GM18526 (cell line): ENCODE data around the gene SBF2.

Experiments
- POLR2A ChIP-seq: IDR thresholded peaks from 3 replicates; pipeline ENCODE4 v1.6.1; 2011; ENCODE audit not compliant: insufficient read length; ENCODE audit errors: extremely low read depth

SBF2 gene

GRCh38 chr11:9808943-9809342, 485.1 kb downstream of the SBF2 start:
- no peak for TF ChIP-seq POLR2A

GRCh38 chr11:9806946-9807687, 486.9 kb downstream of the SBF2 start:
- no peak for TF ChIP-seq POLR2A

DNA sequence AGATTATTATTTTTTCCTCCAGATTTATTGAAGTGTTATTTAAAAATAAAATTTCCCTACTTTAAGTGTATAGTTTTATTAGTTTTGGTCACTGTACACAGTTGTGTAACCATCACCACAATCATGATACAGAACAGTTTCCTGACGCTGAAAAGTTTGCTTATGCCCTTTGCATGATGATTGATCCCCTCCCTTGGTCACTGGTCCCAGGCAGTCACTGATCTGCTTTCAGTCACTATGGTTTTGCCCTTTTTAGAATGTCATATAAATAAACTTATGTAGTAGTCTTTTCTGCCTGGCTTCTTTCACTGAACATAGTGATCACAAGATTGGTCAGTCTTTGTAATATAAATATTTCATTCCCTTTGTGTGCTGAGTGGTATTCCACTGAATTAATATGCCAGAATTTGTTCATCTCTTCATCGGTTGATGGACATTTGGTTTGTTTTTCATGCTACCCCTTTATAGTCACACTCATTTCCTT, 489.6 kb downstream of the SBF2 start:
- TF ChIP-seq POLR2A, result no peak

- no peak for TF ChIP-seq POLR2A
Measured at GRCh38 chr11:9803685-9804418, 490.2 kb downstream of the SBF2 start.

GRCh38 chr11:9802291-9802861, 491.6 kb downstream of the SBF2 start:
- TF ChIP-seq POLR2A, result no peak

GRCh38 chr11:9799886-9800285, 494.1 kb downstream of the SBF2 start:
- no peak for TF ChIP-seq POLR2A

DNA sequence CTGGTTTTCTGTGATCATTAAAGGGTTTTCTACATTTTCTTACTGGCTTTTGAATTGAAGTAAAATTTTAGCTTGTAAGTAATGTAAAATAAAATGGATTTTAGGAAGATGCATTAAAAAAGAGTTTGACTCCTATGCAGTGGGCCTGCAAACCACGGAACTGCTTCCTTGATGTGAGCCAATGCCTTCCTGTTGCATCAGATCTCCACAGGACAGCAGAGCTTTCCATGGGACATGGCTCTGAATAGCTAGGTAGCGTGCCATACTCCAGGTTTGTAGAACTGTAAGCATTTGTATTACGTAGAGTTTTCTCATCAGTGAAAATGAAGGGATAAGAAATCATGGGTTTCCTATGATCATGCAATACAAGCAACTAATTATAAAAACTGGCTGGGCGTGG, 496.7 kb downstream of the SBF2 start:
- TF ChIP-seq POLR2A, result no peak

DNA sequence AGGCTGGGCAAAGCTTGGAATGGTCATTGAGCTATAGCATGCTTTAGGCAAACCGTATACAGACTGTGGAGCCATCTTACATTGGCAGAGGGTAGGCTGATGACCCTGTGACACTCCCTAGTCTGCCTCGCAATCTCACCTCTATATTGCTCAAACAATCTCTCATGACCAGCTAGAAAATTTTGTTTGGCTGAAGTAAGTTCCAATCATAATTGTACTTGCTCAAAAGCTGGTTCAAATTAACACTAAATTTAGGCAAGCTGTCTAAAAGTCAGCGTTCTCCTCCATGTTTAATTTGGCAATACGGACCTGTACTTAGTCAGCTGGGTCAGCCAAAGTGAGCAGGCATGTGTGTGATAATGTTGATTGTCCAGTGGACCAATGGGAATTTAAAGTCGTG, 497.2 kb downstream of the SBF2 start:
- no peak for TF ChIP-seq POLR2A

DNA sequence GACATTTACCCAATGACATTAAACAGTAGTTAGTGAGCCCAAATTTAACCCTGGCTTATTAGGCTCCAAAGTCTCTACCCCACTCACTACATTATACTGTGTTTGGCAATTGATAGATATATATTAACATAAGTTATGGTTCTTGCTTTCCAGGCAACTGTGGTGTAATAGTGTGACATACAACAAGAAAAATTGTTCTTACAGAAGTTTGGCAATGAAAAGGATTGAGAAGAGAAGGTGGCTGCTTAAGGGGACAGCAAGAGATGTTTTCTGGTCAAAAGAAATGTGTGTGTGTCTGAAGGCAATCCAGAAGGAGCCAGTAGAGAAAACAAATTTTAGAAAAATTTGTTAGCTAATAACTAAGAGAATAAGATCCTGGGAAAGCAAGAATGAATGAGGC, 497.8 kb downstream of the SBF2 start:
- no peak for TF ChIP-seq POLR2A

GRCh38 chr11:9790703-9791102, 503.3 kb downstream of the SBF2 start:
- TF ChIP-seq POLR2A, result no peak

DNA sequence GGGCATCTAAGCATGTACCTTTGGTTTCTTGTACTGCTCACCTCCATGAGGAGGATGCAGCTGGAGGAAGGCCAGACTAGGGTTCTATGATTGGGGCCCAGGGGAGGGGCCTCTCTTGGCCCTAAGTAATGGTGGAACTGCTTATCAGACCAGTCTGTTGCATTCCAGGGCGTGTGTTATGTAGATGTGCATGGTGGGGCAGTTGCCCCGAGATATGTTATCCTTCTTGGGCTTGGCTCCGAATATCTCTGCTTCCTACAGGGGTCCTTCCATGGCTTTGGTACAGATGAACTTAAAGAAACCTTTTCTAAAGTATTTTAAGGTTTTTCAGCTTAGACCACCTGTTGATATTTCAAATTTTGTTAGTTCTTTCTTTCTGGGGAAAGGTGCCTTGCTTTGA, 504.1 kb downstream of the SBF2 start:
- TF ChIP-seq POLR2A, result no peak

GRCh38 chr11:9787981-9788521, 506.0 kb downstream of the SBF2 start:
- TF ChIP-seq POLR2A, result no peak

DNA sequence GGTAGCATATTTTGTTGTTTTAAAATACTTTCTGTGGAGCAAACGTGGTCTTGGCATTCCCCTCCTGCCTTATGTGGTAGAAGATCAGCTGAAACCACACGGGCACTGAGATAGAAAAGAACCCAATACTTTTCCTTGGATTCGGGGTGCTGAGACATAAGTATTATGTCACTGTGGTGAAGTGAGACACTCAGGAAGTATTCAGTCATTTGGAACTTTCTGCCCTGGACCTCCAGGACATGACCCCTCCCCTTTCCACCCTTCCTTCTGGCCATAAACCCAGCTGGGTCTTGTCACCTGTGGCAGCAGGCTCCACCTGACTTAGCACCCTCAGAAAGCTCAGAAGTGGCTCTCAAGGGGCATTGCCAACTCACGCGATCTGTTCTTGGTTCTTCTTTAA, 506.8 kb downstream of the SBF2 start:
- no peak for TF ChIP-seq POLR2A

DNA sequence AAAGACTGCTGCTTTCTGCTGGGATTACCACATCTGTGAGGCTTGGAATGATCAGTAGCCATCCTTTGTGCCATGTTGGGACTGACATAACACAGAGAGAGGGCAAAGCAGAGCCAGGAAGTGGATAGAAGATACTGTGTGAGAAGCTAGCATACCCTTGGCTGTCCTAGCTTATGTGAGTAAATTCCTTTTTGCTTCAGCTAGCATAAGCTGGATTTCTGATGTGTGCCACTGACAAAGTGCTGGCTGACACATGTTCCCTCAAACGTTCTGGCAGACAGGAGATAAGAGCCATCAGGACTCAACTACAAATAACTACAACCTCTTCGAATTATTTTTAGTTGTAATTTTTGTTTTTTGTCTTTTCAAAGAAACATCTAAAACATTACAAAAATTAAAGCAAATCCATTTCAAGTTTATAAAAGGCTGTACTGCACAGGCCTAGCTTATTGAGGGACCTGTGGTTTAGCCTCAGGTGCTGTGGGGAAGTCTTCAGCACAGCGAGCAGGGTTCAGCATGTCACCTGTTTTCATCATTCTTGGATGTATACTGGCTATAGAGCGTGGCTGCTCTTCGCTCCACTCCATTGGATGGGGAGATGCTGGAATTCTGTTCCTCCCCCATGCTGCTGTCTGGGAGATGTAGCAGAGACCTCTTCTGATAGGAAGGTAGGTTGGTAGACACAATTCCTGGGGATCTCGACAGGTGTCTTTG, 509.3 kb downstream of the SBF2 start:
- no peak for TF ChIP-seq POLR2A

GRCh38 chr11:9783986-9784385, 510.0 kb downstream of the SBF2 start:
- TF ChIP-seq POLR2A, result no peak

DNA sequence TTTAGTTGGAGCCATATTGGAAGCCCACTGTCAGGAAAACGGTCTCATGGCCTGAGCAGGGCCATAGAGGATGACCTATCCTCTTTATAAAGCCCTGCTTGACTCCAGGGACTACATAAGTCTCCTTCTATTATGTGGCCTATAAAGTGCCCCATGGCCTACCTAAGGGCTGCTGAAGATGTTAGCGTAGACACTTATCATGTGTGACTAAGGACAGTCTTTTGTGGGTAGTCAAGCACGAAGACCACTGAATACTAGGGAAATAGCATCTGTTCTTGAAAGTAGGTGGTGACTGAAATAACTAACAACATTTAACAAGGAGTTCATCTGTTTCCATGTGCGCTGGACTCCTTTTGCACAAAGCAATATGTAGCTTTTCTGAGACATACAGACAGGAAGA, 513.1 kb downstream of the SBF2 start:
- TF ChIP-seq POLR2A, result no peak

DNA sequence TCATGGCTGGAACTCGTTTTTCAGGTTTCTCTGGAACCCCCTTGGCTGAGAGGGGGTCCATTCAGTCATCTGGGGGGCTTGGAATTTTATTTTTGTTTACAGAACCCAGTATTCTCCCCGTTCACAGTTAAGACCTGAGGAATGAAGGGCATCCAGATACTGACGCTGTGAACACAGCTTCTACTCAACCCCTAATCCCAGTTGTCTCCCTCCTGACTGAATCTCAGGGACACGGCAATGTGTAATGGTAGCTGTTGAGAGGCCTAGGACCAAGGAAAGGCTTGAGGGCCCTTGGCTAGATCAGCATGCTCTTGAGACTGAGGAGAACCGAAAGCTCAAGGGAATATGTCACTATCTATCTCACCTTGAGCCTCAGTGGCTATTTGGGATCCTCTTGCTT, 516.5 kb downstream of the SBF2 start:
- TF ChIP-seq POLR2A, result no peak
